Measurements from ENCODE around the gene ADD2.

The ADD2 gene

GRCh38 chr2:70668911-70669310, 99.1 kb downstream of the ADD2 start:
- TF ChIP-seq, protein P1, sequence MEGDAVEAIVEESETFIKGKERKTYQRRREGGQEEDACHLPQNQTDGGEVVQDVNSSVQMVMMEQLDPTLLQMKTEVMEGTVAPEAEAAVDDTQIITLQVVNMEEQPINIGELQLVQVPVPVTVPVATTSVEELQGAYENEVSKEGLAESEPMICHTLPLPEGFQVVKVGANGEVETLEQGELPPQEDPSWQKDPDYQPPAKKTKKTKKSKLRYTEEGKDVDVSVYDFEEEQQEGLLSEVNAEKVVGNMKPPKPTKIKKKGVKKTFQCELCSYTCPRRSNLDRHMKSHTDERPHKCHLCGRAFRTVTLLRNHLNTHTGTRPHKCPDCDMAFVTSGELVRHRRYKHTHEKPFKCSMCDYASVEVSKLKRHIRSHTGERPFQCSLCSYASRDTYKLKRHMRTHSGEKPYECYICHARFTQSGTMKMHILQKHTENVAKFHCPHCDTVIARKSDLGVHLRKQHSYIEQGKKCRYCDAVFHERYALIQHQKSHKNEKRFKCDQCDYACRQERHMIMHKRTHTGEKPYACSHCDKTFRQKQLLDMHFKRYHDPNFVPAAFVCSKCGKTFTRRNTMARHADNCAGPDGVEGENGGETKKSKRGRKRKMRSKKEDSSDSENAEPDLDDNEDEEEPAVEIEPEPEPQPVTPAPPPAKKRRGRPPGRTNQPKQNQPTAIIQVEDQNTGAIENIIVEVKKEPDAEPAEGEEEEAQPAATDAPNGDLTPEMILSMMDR (IDR thresholded peaks at IDR 0.05; ENCODE audit: low read depth, low read length, missing control alignments), result no peak
- no peak for DNase-seq (ENCODE audit: low read depth)
- no peak overlapping the region for H3K4me3 ChIP-seq (ENCODE audit: low read depth, low read length)

- DNase-seq (ENCODE audit: low read depth), result no peak
- TF ChIP-seq, protein P1 (IDR thresholded peaks at IDR 0.05; ENCODE audit: low read depth, low read length, missing control alignments), result no peak
- H3K4me3 ChIP-seq (ENCODE audit: low read depth, low read length), result no peak overlapping the region
These were observed 99.6 kb downstream of the ADD2 start for GRCh38 chr2:70668432-70668831.

DNA sequence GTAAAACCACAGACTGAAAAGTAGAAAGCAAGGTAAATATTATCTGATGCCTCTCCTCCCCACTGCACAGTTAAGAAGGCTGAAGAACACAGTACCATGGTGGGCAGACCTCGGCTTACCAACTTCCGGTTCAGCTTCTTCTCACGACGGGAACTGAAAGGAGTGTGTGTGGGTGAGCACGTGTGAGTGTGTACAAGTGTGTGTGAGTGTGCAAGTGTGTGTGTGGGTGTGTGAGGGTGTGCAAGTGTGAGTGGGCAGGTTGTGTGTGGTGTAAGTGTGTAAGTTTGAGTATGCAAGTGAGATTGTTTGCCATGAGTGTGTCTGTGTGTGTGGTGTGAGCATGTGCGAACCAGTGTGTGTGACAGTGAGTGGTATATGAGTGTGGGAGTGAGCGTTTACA, 103.5 kb downstream of the ADD2 start:
- TF ChIP-seq, protein P1 (IDR thresholded peaks at IDR 0.05; ENCODE audit: low read depth, low read length, missing control alignments), result no peak
- H3K4me3 ChIP-seq (ENCODE audit: low read depth, low read length), result no peak overlapping the region
- DNase-seq (ENCODE audit: low read depth), result peak; percentile 16

GRCh38 chr2:70663411-70663810, 104.6 kb downstream of the ADD2 start:
- H3K4me3 ChIP-seq (ENCODE audit: low read depth, low read length), result no peak overlapping the region
- TF ChIP-seq, protein P1 (IDR thresholded peaks at IDR 0.05; ENCODE audit: low read depth, low read length, missing control alignments), result no peak
- DNase-seq (ENCODE audit: low read depth), result no peak

DNA sequence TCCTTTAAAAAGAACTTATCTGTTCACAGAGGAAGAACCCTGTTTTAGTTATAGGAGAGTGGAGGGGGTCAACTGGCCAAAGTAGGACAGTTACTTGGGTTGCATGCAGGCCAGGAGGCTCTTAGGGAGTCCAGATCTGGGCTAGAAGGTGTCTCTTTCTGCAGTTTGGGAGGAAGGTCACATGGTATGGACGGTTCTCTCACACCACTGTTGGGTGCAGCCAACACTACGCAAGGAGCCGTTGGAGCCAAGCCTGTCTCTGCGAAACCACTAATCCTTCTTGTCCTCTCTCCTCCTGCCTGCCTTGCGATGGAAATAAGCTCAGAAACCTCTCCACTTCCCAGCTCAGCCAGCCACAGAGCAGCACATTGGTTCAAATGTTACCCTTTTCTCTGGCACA, 108.4 kb downstream of the ADD2 start:
- no peak for DNase-seq (ENCODE audit: low read depth)
- TF ChIP-seq, protein P1 (IDR thresholded peaks at IDR 0.05; ENCODE audit: low read depth, low read length, missing control alignments), result no peak
- no peak overlapping the region for H3K4me3 ChIP-seq (ENCODE audit: low read depth, low read length)

DNA sequence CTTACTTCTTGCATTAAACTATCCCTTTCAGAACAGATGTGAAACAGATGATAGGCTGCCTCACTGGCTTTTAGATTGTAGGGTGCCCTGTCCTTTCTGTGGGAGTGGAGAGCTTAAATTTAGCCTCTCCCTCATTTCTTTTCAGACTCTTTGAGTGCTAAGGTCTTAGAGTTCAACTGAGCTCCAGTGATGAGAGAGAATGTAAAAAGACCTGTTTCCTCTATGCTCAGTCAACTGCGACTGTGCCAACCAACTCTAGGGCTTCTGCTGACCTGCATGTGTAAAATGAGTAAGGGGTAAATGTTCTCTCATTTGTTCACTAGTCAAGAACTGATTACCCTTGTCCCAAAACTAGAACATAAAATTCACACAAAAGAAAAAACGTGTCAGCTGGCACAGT, 109.5 kb downstream of the ADD2 start:
- no peak for DNase-seq (ENCODE audit: low read depth)
- no peak overlapping the region for H3K4me3 ChIP-seq (ENCODE audit: low read depth, low read length)
- TF ChIP-seq, protein P1 (IDR thresholded peaks at IDR 0.05; ENCODE audit: low read depth, low read length, missing control alignments), result no peak

- DNase-seq (ENCODE audit: low read depth), result no peak
- TF ChIP-seq, protein P1 (IDR thresholded peaks at IDR 0.05; ENCODE audit: low read depth, low read length, missing control alignments), result no peak
These were observed 110.8 kb downstream of the ADD2 start for GRCh38 chr2:70657246-70657645.

More at GRCh38 chr2:70657246-70657645, 110.8 kb downstream of the ADD2 start:
- H3K4me3 ChIP-seq (ENCODE audit: low read depth, low read length), result no peak overlapping the region
